Measurements from ENCODE around the gene ARHGAP22. TPM values are rescaled to one million over a fixed set of nuclear protein-coding genes. Genes with fewer than 3 reads are reported as not detected.

ARHGAP22 gene
- total RNA-seq, 1 donor from 2014 or later, result 5.2 TPM

GRCh38 chr10:48508791-48509772, 95.8 kb downstream of the ARHGAP22 start:
- peak; percentile 58 for ATAC-seq (ENCODE audit: poor library complexity)
- intact Hi-C loops (cut with DNase I), result loop anchor here (5.0 kb wide), 1 partner anchor 147 kb away; no protein-coding TSS in a partner anchor
- no peak for DNase-seq

GRCh38 chr10:48507933-48508790, 96.7 kb downstream of the ARHGAP22 start:
- ATAC-seq (ENCODE audit: poor library complexity) (peak; percentile 47), DNase-seq (peak; percentile 73)
- intact Hi-C loops (cut with DNase I), result loop anchor here (5.0 kb wide), 1 partner anchor 146 kb away; no protein-coding TSS in a partner anchor

GRCh38 chr10:48507494-48507893, 97.4 kb downstream of the ARHGAP22 start:
- ATAC-seq (ENCODE audit: poor library complexity), result no peak
- intact Hi-C loops (cut with DNase I), result loop anchor here (5.0 kb wide), 1 partner anchor 145 kb away; no protein-coding TSS in a partner anchor
- no peak for DNase-seq

GRCh38 chr10:48506147-48506917, 98.5 kb downstream of the ARHGAP22 start:
- ATAC-seq (ENCODE audit: poor library complexity) (no peak), DNase-seq (no peak)
- intact Hi-C loops (cut with DNase I), result loop anchor here (5.0 kb wide), 1 partner anchor 144 kb away; no protein-coding TSS in a partner anchor

- ATAC-seq (ENCODE audit: poor library complexity) (no peak), DNase-seq (no peak)
- intact Hi-C loops (cut with DNase I), result loop anchor here (5.0 kb wide), 1 partner anchor 143 kb away; no protein-coding TSS in a partner anchor
These were observed 99.3 kb downstream of the ARHGAP22 start for GRCh38 chr10:48505394-48506112.

GRCh38 chr10:48504141-48504885, 100.6 kb downstream of the ARHGAP22 start:
- ATAC-seq (ENCODE audit: poor library complexity) (no peak), DNase-seq (no peak)

GRCh38 chr10:48503293-48503911, 101.5 kb downstream of the ARHGAP22 start:
- no peak for DNase-seq
- intact Hi-C loops (cut with DNase I), result no loop called here
- no peak for ATAC-seq (ENCODE audit: poor library complexity)

More at GRCh38 chr10:48504141-48504885, 100.6 kb downstream of the ARHGAP22 start:
- intact Hi-C loops (cut with DNase I), result no loop called here

- ATAC-seq (ENCODE audit: poor library complexity) (no peak), DNase-seq (no peak)
- intact Hi-C loops (cut with DNase I), result no loop called here
These were observed 102.1 kb downstream of the ARHGAP22 start for GRCh38 chr10:48502791-48503190.

GRCh38 chr10:48501787-48502771, 102.8 kb downstream of the ARHGAP22 start:
- intact Hi-C loops (cut with DNase I), result no loop called here
- DNase-seq (no peak), ATAC-seq (ENCODE audit: poor library complexity) (no peak)

- DNase-seq, result no peak
- intact Hi-C loops (cut with DNase I), result no loop called here
- no peak for ATAC-seq (ENCODE audit: poor library complexity)
These were observed 103.6 kb downstream of the ARHGAP22 start for GRCh38 chr10:48501226-48501625.

- ATAC-seq (ENCODE audit: poor library complexity), result no peak
- no peak for DNase-seq
- intact Hi-C loops (cut with DNase I), result no loop called here
These were observed 104.1 kb downstream of the ARHGAP22 start for GRCh38 chr10:48500771-48501170.

- intact Hi-C loops (cut with DNase I), result no loop called here
- DNase-seq, result no peak
- ATAC-seq (ENCODE audit: poor library complexity), result no peak
These were observed 105.8 kb downstream of the ARHGAP22 start for GRCh38 chr10:48498940-48499510.

GRCh38 chr10:48497780-48498770, 106.8 kb downstream of the ARHGAP22 start:
- no peak for ATAC-seq (ENCODE audit: poor library complexity)
- DNase-seq, result no peak
- intact Hi-C loops (cut with DNase I), result no loop called here

Measured in Right ventricle myocardium superior (tissue), 1 donor.